Kidney (tissue), 14 donors: ENCODE measurements around the gene FOCAD. TPM values are rescaled to one million over a fixed set of nuclear protein-coding genes. Genes with fewer than 3 reads are reported as not detected.

Experiments
- DNase-seq, 5 donors: peaks; one replicate each; pipeline ENCODE4 v3.0.0-alpha.2; 2013 to 2020
- FAIRE-seq: peaks from 2 replicates; lab custom pipeline; 2012; peaks lifted over from hg19 to GRCh38; lab: Jason Lieb, UNC
- H3K27ac ChIP-seq, 2 donors: one replicate each; pipeline ENCODE4 v1.7.0; 2013; ENCODE audit warnings: low read depth in 2 of 2, low read length in 2 of 2, inconsistent platforms in 1 of 2
- H3K27me3 ChIP-seq: one replicate; pipeline ENCODE4 v1.7.1; 2013; ENCODE audit warnings: low read length, inconsistent platforms; ENCODE audit not compliant: control insufficient read depth, insufficient read depth
- H3K36me3 ChIP-seq, 3 donors: one replicate each; pipeline versions ENCODE4 v1.7.0 to v1.7.1; 2013; ENCODE audit warnings: low read length in 3 of 3, control low read depth in 1 of 3, inconsistent platforms in 1 of 3; ENCODE audit not compliant: insufficient read depth in 3 of 3, control insufficient read depth in 2 of 3
- H3K4me1 ChIP-seq, 3 donors: one replicate each; pipeline versions ENCODE4 v1.7.0 to v1.7.1; 2013; ENCODE audit warnings: low read length in 3 of 3, inconsistent platforms in 1 of 3, low read depth in 1 of 3; ENCODE audit not compliant: control insufficient read depth in 2 of 3, insufficient read depth in 2 of 3
- H3K4me3 ChIP-seq, 3 donors: one replicate each; pipeline versions ENCODE4 v1.7.0 to v1.8.1; 2013; ENCODE audit warnings: low read length in 3 of 3, control low read depth in 1 of 3, inconsistent platforms in 1 of 3
- H3K9ac ChIP-seq, 3 donors: one replicate each; pipeline versions ENCODE4 v1.7.0 to v1.7.1; 2013; ENCODE audit warnings: low read length in 3 of 3, control low read depth in 1 of 3, inconsistent platforms in 1 of 3
- H3K9me3 ChIP-seq, 3 donors: one replicate each; pipeline versions ENCODE4 v1.7.0 to v1.7.1; 2013; ENCODE audit warnings: low read length in 3 of 3, control low read depth in 1 of 3, inconsistent platforms in 1 of 3; ENCODE audit not compliant: control insufficient read depth in 2 of 3, insufficient read depth in 1 of 3
- intact Hi-C: fragments of 100-400 bp; cut with DNase I; formaldehyde crosslinking; loops from one replicate; pipeline ENCODE4 v1.11.1; 2022
- polyA plus RNA-seq: library from polyadenylated mRNA; stranded (reverse); fragments of 350-450 nt; fragmentation: Illumina TruSeq; extraction: RNeasy Lipid Tissue Mini Kit (QIAGEN cat#74804); gene quantifications from one replicate; pipeline ENCODE4 v1.2.3, GENCODE V29; 2014; ENCODE audit warnings: low read depth, low replicate concordance; ENCODE audit not compliant: insufficient read depth
- total RNA-seq: library from RNA; stranded (reverse); fragmentation: NEBNext Ultra II Directional; extraction: Animal tissue kit (Norgen Biotek cat#: 25700); gene quantifications from one replicate; pipeline ENCODE4 v1.2.1, GENCODE V29; 2021
- TF ChIP-seq, protein P1 (sequence below): IDR thresholded peaks from 3 replicates; pipeline ENCODE4 v1.5.1; 2012; ENCODE audit warnings: mild to moderate bottlenecking, moderate library complexity, borderline replicate concordance; ENCODE audit not compliant: insufficient read depth; ENCODE audit errors: extremely low read depth
- donor health status: control.
- donor health status: control.
- donor health status: control.
- donor health status: control.
- donor health status: control.
- donor health status: DM: yes; HTN: yes; CAD: no.
- donor health status: Normal renal cell carcinoma (clear cell type).

FOCAD gene
- total and polyA plus RNA-seq, 2 donors from 2014 or later = 12.2 to 35.7 TPM

- intact Hi-C loops = no loop called here
- TF ChIP-seq, protein P1, sequence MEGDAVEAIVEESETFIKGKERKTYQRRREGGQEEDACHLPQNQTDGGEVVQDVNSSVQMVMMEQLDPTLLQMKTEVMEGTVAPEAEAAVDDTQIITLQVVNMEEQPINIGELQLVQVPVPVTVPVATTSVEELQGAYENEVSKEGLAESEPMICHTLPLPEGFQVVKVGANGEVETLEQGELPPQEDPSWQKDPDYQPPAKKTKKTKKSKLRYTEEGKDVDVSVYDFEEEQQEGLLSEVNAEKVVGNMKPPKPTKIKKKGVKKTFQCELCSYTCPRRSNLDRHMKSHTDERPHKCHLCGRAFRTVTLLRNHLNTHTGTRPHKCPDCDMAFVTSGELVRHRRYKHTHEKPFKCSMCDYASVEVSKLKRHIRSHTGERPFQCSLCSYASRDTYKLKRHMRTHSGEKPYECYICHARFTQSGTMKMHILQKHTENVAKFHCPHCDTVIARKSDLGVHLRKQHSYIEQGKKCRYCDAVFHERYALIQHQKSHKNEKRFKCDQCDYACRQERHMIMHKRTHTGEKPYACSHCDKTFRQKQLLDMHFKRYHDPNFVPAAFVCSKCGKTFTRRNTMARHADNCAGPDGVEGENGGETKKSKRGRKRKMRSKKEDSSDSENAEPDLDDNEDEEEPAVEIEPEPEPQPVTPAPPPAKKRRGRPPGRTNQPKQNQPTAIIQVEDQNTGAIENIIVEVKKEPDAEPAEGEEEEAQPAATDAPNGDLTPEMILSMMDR = no peak
- H3K27ac ChIP-seq = no peak overlapping the region
- no peaks in the 10 kb centered on the region for H3K4me1 ChIP-seq
- no peak for DNase-seq
- no peaks in the 10 kb centered on the region for H3K36me3 ChIP-seq
- no peaks in the 10 kb centered on the region for H3K27me3 ChIP-seq
- H3K9me3 ChIP-seq = no peaks in the 10 kb centered on the region
- no peak for FAIRE-seq
- no peak overlapping the region for H3K9ac ChIP-seq
- H3K4me3 ChIP-seq = no peak overlapping the region
Measured at GRCh38 chr9:20873240-20873865, 189.3 kb downstream of the FOCAD start.

DNA sequence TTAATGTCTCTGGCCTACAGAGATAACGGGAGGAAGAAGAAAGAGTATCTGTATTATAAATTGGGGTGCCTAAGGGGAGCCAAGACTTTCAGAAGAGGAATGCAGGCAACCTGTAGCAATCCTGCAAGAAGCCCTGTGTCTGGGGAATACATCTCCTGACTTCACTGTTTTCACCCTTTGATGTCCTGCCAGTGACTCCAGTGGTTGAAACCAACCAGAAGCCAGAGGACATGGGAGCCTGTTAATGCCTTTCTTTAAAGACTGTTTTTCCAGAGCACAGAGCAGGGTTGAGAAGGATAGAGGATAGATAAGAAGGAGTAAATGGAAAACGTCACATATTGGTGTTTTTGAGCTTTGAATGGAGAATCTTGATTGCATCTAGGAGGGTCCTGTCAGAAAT lies 196.2 kb downstream of the FOCAD start:
- no peaks in the 10 kb centered on the region for H3K36me3 ChIP-seq
- H3K9ac ChIP-seq = no peak overlapping the region
- no peak overlapping the region for H3K27ac ChIP-seq
- FAIRE-seq = no peak
- DNase-seq = no peak
- no peaks in the 10 kb centered on the region for H3K4me1 ChIP-seq
- no peak overlapping the region for H3K4me3 ChIP-seq
- H3K27me3 ChIP-seq = no peaks in the 10 kb centered on the region
- TF ChIP-seq, protein P1 = no peak
- intact Hi-C loops = no loop called here
- H3K9me3 ChIP-seq = no peaks in the 10 kb centered on the region

GRCh38 chr9:20880675-20881074 lies 196.6 kb downstream of the FOCAD start:
- TF ChIP-seq, protein P1 = no peak
- FAIRE-seq (peak; percentile 45), DNase-seq (no peak)
- Histone ChIP-seq H3K9me3 (no peaks in the 10 kb centered on the region), H3K27ac (no peak overlapping the region), H3K4me3 (no peak overlapping the region), H3K9ac (no peak overlapping the region), H3K4me1 (no peaks in the 10 kb centered on the region), H3K36me3 (no peaks in the 10 kb centered on the region), H3K27me3 (no peaks in the 10 kb centered on the region)
- intact Hi-C loops = no loop called here

DNA sequence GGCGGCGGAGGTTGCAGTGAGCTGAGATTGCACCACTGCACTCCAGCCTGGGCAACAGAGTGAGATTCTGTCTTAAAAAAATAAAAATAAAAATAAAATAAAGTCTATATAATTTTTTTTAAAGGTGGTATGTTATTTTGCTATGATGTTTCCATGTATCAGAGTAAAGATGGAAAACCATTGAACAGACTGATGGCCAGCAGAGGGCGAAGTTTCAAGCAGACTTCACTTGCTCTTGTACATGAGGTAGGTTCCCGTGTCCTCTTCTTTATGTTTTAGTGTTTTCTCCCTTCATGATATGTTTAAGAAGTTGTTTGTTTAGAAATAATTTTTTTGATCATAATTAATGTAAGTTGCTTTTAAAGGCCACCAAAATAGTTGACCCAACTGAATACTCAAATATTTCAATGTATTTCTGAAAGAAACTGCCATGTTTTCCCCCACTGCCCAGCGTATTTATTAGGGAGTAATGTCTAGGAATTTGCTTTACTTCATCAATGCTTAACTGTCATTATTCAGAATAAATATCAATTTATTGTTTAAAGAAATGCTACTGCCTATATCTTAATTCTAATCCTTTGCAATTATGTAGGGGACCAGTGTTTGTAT lies 201.0 kb downstream of the FOCAD start:
- peak; percentile 89 for FAIRE-seq
- Histone ChIP-seq H3K9me3 (no peaks in the 10 kb centered on the region), H3K36me3 (no peaks in the 10 kb centered on the region), H3K9ac (no peak overlapping the region), H3K4me1 (no peaks in the 10 kb centered on the region), H3K4me3 (no peak overlapping the region), H3K27me3 (no peaks in the 10 kb centered on the region), H3K27ac (no peak overlapping the region)
- intact Hi-C loops = no loop called here
- TF ChIP-seq, protein P1 = peak; percentile 64
- peak in 3 of 5 donors; percentile 16 to 40 (median 23) for DNase-seq
